GM19324 (cell line): ENCODE results near the gene SETD1B.
"Not testable (repeated sequence)": the region's sequence is repeated elsewhere in the genome, so short reads cannot be mapped to it uniquely, and the experiment has no call there.

Experiments used
- ATAC-seq: cut with Tn5 transposase; IDR thresholded peaks from one replicate; pipeline ENCODE4 v1.9.1; 2021; ENCODE audit warnings: mild to moderate bottlenecking, moderate library complexity; ENCODE audit not compliant: unreplicated experiment, low FRiP score

Gene SETD1B

DNA sequence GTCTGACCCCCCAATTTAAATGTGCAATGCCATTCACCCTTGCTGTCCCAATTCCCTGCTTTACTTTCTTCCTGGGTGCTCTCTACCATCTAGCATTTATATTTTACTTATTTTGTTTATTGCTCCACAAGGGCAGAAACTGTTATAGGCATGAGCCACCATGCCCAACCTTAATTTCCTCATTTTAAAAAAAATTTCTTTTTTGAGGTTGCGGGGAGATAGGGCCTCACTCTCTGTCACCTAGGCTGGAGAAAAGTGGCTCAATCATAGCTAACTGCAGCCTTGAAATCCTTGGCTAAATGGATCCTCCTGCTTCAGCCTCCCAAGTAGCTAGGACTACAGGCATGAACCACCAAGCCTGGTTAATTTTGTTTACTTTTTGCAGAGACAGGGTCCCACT, 41.9 kb downstream of the SETD1B start:
- no peak for ATAC-seq

DNA sequence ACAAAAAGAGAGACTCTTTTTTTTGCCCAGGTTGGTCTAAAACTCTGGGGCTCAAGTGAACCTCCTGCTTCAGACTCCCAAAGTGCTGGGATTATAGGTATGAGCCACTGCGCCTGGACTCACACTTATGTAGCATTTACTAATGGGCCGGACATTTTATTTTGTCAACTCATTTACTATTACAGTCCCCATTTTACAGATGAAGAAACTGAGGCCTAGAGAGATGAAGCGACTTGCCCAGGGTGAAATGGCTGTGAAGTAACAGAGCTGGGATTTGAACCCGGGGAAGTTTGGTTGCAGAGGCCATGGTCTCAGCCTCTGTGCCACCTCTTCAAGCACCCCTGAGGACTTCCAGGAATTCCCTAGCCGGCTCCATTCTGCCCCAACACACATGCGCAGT, 45.4 kb downstream of the SETD1B start:
- ATAC-seq: no peak

DNA sequence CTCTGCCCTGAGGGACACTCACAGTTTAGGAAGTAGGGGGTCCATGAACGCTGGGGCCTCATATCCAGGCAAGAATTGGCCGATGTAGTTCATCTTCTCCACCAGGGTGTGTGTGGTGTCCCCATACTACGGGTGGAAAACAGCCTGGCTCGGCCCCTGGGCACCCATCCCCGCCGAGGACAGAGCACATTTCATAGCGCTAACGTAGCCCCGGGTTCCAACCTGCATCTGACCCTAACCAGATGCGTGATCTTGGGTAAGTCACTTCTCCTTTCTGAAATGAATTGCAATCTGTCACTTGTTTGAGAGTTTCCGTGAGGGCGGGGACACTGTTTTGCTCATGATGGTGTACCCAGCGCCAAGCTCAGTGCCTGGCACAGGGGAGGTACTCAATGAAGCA, 45.9 kb downstream of the SETD1B start:
- ATAC-seq: no peak

DNA sequence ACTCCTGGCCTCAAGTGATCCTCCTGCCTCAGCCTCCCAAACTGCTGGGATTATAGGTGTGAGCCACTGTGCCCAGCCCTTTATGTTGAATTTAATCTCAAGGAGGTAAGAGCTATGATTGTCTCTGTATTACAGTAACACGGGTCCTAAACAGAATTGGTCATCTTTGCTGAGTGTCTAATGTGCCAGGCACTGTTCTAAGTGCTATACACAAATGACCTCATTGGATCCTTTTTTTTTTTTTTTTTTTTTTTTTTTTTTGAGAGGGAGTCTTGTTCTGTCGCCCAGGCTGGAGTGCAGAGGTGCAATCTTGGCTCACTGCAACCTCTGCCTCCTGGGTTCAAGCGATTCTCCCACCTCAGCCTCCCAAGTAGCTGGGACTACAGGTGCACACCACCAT, 48.6 kb downstream of the SETD1B start:
- not testable (repeated sequence) for ATAC-seq

DNA sequence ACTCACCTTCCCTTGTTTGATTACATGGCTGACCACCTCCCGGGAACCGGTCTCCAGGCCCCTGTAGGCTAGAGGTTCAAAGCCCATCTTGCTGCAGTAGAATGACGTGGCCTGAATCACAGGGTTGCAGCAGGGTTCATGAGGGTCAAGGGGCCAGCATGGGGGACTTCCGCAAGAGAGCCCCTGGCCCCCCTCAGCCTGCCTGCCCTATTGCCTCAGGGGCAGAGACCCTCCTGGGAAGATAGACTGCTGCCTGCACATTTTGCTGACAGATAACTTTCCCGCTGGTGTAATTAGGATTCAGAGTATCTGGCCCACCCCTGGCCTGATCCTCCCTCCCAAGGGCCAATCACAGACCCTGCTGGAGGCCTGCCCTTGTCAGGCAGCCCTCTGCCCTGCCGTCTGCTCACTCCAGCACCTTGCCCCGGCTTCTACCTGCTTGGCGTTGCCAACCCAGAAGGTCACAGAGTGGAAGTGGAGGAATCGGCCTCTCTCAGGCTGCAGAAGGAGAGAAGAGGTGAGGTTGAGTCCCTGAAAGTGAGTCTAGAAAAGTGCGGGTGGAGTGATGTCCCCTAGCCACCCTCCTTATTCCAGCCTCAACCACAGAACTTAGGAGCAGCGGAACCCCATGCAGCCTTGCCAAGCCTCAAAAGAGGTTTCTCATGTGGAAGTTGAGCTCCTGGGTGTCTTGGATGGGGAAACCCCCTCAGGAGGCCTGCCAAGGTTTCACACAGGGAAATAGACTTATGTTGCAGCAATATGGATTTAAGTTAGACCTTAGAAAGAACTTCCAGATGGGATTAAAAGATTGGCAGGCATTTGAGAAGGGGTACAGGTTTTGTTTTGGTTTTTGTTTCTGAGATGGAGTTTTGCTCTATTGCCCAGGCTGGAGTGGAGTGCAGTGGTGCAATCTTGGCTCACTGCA, 53.8 kb downstream of the SETD1B start:
- no peak for ATAC-seq

DNA sequence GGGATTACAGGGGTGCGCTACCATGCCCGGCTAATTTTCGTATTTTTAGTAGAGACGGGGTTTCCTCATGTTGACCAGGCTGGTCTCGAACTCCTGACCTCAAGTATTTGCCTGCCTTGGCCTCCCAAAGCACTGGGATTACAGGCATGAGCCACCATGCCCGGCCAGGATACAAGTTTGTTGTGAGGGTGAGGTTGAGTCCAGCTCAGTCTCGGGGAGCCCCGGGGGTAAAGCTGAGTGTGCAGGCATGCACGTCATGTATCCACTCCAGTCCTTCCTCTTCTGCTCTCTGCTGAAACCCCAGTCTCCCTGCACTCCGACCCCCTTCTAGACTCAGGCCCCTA, 54.5 kb downstream of the SETD1B start:
- ATAC-seq: no peak

DNA sequence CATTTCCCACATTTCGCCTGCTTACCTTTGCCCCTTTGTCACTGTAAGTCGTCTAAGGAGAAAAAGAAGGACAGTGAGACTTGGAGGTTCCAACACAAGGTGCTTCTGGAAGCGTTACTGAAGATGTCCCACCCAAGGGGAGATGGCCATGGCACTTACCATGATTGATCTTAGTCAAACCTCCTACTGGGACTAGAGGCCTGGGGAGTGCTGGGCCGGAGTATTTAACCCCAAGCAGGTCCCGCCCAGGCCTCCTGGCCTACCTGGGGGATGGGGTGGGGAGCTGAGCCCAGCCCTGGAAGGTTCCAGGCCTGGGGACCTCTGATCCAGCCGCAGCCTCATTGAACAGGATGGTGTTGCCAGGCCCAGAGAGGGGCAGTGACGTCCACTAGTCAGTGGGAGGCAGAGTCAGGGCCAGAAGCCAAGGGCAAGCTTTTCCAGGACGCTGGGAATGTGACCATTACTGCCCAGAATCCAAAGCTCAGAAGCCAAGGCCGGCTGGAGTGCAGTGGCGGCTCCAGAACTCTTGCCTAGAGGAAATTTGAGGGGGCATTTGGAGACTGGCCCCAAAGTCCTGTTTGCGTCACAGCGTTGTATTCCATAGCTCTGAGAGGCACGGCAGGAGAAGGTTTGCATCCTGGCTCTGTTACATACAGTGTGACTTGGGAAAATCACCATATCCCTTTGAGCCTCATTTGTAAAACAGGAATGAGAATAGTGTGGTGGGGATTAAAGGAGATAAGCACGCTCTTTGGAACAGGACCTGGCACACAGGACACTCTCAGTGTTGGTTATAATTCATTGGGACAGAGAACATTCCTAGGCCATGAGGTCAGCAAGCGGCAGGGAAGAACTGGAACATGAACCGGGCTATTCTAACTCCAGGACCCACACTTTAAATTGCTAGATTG, 55.1 kb downstream of the SETD1B start, which contains the start of gene HPD:
TSS of gene HPD (minus strand) at position 198 of the 911 bp plus-strand sequence. CDS start at position 162, 36 bp downstream.
- ATAC-seq: no peak

DNA sequence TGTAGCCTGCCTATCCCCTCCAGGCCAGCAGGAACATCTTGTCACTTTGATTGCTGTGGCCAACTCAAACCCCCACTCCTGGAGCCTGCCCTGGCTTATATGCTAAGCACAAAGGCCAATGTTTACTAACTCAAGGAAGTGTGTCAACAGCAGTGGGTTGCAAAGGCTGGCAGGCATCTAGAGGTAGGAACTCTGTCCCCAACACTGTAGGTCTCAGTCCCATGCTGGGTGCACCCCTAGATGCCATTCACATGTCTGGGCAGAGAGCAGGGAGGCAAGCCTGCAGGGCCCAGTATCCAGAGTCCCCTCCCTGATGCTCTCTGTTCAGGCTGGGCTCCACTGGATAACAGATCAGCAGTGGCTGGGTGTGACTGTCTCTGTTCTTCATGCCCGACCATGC, 56.4 kb downstream of the SETD1B start:
- ATAC-seq: no peak

DNA sequence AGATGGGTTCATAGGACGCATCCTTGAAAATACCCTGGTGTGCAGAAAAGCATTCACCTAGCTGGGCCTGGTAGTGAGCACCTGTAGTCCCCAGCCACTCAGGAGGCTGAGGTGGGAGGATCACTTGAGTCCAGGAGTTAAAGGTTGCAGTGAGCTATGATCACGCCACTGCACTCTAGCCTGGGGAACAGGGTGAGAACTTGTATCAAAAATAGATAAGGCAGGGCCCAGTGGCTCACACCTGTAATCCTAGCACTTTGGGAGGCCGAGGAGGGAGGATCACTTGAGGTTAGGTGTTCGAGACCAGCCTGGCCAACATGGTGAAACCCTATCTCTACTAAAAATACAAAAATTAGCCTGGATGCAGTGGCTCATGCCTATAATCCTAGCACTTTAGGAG, 56.9 kb downstream of the SETD1B start:
- ATAC-seq: not testable (repeated sequence)

DNA sequence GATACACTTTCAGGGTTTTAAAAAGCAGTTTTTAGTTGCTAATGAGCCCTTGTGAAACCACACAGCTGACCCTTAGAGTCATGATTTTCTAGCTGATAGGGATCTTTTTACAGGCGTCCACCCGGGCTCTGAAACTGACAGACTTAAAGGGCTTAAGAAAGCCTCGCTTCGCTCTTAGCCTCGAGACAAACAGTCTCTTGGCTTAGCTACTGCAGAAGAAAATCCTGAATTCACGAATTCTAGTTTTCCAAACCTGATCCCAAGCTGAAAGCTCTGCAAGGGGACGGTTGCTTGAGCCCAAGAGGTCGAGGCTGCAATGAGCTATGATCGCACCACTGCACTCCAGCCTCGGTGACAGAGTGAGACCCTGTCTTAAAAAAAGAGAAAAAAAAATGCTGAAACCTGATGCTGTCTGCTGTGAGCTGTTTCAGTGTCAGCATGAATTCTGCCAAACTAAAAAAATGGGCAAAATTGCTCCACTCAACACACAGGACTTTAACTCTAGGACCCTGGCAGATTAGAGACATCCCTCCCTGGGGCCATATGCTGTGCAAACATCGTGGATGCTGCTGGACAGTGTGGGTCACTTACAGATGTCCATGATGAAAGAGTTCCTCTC, 57.9 kb downstream of the SETD1B start:
- ATAC-seq: no peak

DNA sequence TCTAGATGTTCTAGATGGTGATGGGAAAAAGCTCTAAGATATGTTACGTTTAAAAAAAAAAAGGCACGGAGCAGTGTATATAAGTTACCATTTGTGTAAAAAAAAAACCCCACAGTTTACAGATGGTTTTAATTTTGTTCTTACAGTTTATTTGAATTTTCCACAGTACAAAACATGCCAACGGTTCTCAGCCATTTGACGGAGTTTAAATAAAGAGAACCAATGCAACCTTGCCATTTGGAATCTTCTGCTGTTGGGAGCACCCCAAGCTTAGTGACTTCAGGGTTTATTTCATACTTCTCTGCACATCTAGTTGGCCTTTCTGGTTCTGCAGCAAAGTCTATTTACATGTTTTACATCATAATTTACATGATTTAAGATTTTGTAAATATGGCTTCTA, 62.5 kb downstream of the SETD1B start:
- ATAC-seq: no peak

DNA sequence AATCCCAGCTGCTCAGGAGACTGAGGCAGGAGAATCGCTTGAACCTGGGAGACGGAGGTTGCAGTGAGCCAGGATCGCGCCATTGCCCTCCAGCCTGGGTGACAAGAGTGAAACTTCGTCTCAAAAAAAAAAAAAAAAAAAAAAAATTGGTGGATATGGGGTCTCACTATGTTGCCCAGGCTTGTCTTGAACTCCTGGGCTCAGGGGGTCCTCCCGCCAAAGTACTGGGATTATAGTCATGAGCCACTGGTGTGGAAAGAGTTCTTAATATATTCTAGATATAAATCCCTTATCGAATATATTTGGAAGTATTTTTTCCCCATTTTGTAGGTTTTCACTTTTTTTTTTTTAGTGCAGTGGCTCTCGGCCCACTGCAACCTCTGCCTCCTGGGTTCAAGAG, 65.4 kb downstream of the SETD1B start:
- not testable (repeated sequence) for ATAC-seq

DNA sequence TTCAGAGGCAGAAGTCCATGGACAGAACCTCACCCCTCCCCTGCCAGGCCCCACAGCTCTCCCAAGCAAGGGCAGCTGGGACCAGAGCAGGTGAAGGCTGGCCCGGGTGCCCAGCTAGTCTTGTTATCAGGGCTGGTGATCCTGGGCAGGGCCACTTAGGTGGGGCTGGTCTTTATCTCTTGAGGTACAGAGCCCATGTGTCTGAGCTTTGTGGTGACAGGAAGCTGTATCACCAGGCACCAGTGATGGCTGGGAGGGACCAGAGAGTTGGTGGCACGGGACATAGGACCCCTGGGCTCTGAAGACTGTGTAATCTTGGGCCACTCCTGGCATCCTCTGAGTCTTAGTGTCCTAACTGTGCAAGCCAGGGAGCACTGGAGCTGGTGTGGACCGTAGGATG, 67.7 kb downstream of the SETD1B start:
- no peak for ATAC-seq

DNA sequence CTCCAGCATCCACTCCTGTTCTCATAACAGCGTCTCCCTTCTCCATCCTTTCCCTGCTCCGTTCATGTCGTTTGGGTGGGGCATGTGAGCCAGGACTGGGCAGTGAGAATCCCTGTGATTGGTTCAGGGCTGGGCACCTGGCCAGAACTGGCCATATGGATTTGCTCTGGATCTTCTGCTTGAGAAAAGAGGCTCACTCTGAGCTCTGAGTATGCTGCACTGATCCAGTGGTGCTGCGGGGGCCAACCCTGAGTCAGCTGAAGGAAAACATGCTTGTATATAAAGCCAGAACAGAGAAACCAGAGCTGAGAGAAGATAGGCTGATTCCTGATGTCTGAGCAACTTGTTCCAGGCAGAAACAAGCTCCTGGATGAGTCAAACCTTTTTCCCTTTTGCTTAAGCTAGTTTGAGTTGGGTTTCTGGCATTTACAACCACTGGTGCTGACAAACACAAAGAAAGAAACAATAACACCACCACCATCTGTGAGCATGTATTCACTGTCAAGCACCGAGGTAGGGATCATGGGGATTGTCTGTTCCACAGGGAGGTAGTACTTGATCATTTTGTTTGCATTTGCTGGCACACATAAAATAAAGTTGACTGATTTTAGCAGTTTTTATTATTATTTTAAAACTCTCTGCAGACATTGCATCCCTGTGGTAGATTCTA, 68.9 kb downstream of the SETD1B start:
- ATAC-seq: no peak

DNA sequence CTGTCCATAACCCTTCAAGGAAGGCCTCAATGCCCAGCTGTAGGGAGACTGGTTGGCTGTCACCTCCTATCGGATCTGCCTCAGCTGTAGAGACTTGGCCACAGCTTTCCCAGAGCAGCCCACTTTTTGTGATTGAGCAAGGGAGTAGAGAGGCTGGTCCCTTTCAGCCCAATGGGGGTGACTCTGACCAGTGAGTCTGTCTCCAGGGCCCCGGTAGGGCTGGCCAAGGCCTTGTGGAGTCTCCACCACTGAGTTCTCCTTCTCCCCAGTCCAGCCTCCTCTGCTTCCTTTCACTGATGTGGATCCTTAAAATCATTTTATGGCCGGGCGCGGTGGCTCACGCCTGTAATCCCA, 69.4 kb downstream of the SETD1B start:
- no peak for ATAC-seq

DNA sequence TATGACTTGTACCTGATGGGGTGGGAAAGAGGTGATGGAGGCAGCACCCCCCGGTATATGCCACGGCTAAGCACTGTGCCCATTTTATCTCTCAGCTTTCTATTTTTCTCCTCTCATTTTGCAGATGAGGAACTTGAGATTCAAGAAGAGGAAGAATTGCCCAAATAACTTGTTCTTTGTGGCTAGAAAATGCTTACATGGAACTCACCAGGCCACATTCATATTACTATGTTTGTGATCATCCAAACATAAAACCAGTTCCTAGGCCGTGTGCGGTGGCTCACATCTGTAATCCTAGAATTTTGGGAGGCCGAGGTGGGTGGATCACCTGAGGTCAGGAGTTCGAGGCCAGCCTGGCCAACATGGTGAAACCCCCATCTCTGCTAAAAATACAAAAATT, 70.3 kb downstream of the SETD1B start:
- ATAC-seq: no peak

DNA sequence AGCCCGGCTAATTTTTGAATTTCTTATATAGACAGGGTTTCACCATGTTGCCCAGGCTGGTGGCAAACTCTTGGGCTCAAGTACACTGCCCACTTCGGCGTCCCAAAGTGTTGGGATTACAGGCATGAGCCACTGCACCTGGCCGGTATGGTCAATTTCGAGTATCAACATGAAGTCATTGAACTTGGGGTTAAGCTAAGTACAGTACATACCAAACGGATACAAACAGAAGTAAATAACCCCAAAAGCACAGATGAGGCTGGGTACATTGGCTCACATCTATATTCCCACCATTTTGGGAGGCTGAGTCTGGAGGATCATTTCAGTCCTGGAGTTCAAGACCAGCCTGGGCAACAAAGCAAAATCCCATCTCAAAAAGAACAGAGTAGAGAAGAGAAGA, 71.8 kb downstream of the SETD1B start:
- no peak for ATAC-seq

DNA sequence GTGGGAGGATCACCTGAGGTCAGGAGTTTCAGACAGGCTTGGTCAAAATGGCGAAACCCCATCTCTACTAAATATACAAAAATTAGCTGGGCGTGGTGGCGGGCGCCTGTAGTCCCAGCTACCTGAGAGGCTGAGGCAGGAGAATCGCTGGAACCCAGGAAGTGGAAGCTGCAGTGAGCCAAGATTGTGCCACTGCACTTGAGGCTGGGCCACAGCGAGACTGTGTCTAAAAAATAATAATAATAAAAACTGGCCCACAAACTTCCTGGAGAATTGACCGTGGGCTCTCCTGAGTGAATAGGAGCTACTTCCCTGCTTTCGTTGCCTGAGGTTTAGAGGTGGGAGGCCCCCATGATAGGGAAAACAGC, 72.3 kb downstream of the SETD1B start:
- not testable (repeated sequence) for ATAC-seq
